Motor neuron (in vitro differentiated cells): ENCODE results near the gene RAP2A. TPM values are rescaled to one million over a fixed set of nuclear protein-coding genes. Genes with fewer than 3 reads are reported as not detected.

Experiments used
- ATAC-seq, 8 experiments: fragments of 200-7000 bp; cut with Tn5 transposase; replicated peaks in 6 of 8; 2 replicates each; pipeline ENCODE4 v1.8.0; 2021; ENCODE audit warnings: mild to moderate bottlenecking in 8 of 8, moderate library complexity in 8 of 8
- H3K27ac ChIP-seq, 2 donors: fragments of 250-450 bp; sonication (Bioruptor Pico); 2 replicates each; pipeline ENCODE4 v1.9.0; 2021; ENCODE audit warnings: antibody characterized with exemption in 2 of 2, mild to moderate bottlenecking in 2 of 2, moderate library complexity in 1 of 2
- H3K4me1 ChIP-seq, 2 donors: fragments of 250-450 bp; sonication (Bioruptor Pico); replicated peaks in 1 of 2; 2 replicates each; pipeline ENCODE4 v1.6.1; 2021; ENCODE audit warnings: antibody characterized with exemption in 2 of 2, mild to moderate bottlenecking in 2 of 2, moderate library complexity in 1 of 2
- H3K4me3 ChIP-seq, 5 donors: fragments of 250-450 bp; sonication (Bioruptor Pico); 2 replicates each; pipeline ENCODE4 v1.9.0; 2021; ENCODE audit warnings: antibody characterized with exemption in 5 of 5, mild to moderate bottlenecking in 5 of 5, moderate library complexity in 4 of 5
- WGBS, 10 experiments: fragments of 450-650 bp; shearing (Covaris generic); methylation state at CpG; one replicate each; pipeline ENCODE4 v1.0.0; 2022; 5-methylcytosine and 5-hydroxymethylcytosine counted together
- in situ Hi-C, 9 experiments: fragments of 400-800 bp; cut with MboI; loops; one replicate each; pipeline ENCODE4 v1.15.0; 2021; ENCODE audit warnings: low sequenced_read_pairs in 9 of 9, low pct_unique_long_range_greater_than_20kb in 2 of 9; ENCODE audit not compliant: unreplicated experiment in 9 of 9
- total RNA-seq, 8 experiments: library from RNA; unstranded; fragments of 300-600 nt; gene quantifications; 2 replicates each; pipeline versions ENCODE4 v1.2.3 to v1.2.4, GENCODE V29; 2022

RAP2A gene
- total RNA-seq, 8 experiments from 2014 or later: 20.4 to 257 (median 31.1) TPM

DNA sequence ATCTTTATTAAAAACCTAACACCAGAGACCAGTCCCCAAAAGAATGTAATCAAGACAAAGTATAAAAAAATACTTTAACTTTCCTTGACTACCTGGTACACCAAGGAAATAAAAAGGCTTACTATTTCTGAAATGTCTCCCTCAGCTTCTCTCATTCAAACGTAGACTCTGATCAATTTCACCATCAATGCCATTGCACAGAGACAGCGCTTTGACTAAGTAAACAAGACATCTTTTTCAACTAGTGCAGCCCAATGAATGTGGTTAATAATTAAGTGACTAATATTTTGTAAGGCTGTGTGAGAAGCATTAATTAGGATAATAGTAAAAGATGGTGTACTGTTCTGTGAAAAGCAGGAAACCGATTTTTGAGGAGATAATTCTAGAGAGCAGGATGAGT, 7.3 kb upstream of the RAP2A start:
- H3K4me3 ChIP-seq: no peak overlapping the region
- no peak overlapping the region for H3K27ac ChIP-seq
- ATAC-seq: no peak
- in situ Hi-C loops: no loop called here
- peaks cover 0 to 13% of the 10 kb centered on the region in 2 donors for H3K4me1 ChIP-seq
- 70 to 100% (median 80%) methylated on average over 2 to 3 of the region's 3 CpGs; no CpG with 5 or more reads in 1 of the 10 experiments for WGBS, 10 experiments

GRCh38 chr13:97429681-97430081, 4.3 kb upstream of the RAP2A start:
- no peak for ATAC-seq
- in situ Hi-C loops: no loop called here
- no peak overlapping the region for H3K27ac ChIP-seq
- 4 to 80% (median 64%) methylated on average over 2 to 6 of the region's 6 CpGs for WGBS, 10 experiments
- H3K4me3 ChIP-seq: peak overlapping the region in 2 of 5 donors; percentile 5 to 71
- H3K4me1 ChIP-seq: peaks cover 0 to 9% of the 10 kb centered on the region in 2 donors

- ATAC-seq: no peak
- Histone ChIP-seq H3K4me3 (peak overlapping the region in 2 of 5 donors; percentile 5 to 71), H3K27ac (no peak overlapping the region), H3K4me1 (peaks cover 0 to 9% of the 10 kb centered on the region in 2 donors)
- in situ Hi-C loops: no loop called here
- WGBS, 10 experiments: 60 to 100% (median 75%) methylated on average over 1 to 4 of the region's 4 CpGs
Observed at GRCh38 chr13:97430296-97430695, 3.7 kb upstream of the RAP2A start.

DNA sequence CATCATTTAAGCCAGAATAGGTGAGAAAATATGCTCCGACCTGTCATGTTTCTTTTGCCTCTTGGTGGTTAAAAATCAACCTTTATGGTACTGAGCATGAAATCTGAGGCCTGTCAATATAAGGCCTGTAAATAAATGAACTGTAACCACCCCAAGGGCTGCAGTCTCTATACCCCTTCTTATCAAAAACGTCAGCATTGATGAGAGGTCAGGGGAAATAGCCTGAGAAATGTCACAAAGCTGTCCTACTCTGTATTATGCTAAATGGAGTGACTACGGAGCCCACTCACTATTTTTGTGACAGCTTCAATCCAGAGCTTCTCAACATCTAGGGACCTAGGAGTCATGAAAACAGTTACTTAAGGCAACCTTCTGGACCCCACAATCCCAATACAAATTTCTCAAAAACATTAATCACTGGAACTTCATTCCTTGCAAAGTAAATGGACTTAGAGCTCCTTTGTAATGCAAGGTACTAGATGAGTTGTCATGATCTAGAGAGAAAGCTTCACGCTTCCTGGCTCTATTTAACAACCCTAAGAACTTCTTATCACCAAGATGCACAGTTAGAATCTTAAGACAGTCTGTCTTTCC, 2.7 kb upstream of the RAP2A start:
- in situ Hi-C loops: no loop called here
- WGBS, 10 experiments: 0 to 100% (median 71%) methylated on average over 1 to 4 of the region's 4 CpGs; no CpG with 5 or more reads in 2 of the 10 experiments
- no peak overlapping the region for H3K27ac ChIP-seq
- peaks cover 0 to 16% of the 10 kb centered on the region in 2 donors for H3K4me1 ChIP-seq
- no peak for ATAC-seq
- H3K4me3 ChIP-seq: peak overlapping the region in 2 of 5 donors; percentile 54 to 71

- in situ Hi-C loops: no loop called here
- 2 to 98% (median 29%) methylated on average over 2 to 16 of the region's 19 CpGs for WGBS, 10 experiments
- H3K4me3 ChIP-seq: peak overlapping the region; percentile 54 to 95 (median 71)
- peak overlapping the region; percentile 22 to 95 for H3K27ac ChIP-seq
- H3K4me1 ChIP-seq: peaks cover 0 to 23% of the 10 kb centered on the region in 2 donors
- ATAC-seq: peak in 2 of 8 experiments; percentile 1
Observed at GRCh38 chr13:97432232-97432916, 1.6 kb upstream of the RAP2A start.

DNA sequence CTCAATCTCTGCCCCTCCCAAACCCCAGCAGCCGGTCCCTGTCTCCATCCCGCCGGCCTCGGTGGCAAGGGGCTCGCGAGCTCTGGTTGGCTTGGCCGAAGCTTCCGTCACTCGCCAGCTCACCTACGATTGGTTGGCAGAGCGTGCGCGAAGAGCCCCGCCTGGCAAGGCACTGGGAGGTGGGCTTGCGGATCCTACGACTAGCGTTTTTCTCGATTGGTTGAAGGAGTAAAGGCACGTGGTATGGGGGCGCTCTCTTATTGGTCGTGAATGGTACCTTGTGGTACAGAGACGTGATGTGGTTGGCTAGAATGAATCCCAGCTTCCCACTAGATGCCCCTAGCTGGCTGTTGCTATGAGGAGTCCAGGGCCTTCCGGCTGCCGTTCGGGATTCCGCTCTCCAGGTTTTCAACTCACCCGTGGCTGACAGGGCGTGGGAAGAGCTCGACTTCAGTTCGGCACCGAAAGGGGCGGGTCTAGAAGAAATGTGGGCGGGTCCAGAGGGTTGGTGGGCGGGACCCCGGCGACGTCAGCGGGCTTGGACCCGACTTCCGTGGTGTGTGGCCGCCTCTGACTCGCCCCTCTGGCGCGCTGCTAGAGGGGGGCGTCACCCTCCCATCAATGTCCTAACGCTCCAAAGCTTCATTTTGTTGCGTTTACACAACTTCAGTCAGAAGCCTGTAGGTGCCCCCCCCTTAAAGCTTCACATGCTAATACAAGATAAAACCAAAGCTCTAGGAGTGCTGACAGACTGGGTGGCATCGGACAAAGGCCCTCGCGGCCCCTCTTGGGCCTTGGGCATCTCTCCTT, 847 bp upstream of the RAP2A start:
- in situ Hi-C loops: no loop called here
- H3K27ac ChIP-seq: peak overlapping the region; percentile 95 to 99
- peak; percentile 77 to 85 (median 83) for ATAC-seq
- H3K4me1 ChIP-seq: peaks cover 0 to 29% of the 10 kb centered on the region in 2 donors
- WGBS, 10 experiments: 0 to 57% (median 7%) methylated on average over 2 to 18 of the region's 50 CpGs; no CpG with 5 or more reads in 6 of the 10 experiments
- peak overlapping the region; percentile 55 to 95 (median 81) for H3K4me3 ChIP-seq

GRCh38 chr13:97434397-97435201, 630 bp downstream of the RAP2A start:
- H3K4me1 ChIP-seq: peaks cover 0 to 29% of the 10 kb centered on the region in 2 donors
- in situ Hi-C loops: no loop called here
- peak overlapping the region; percentile 91 to 94 for H3K27ac ChIP-seq
- WGBS, 10 experiments: 0 to 13% (median 0%) methylated on average over 1 to 4 of the region's 60 CpGs; no CpG with 5 or more reads in 2 of the 10 experiments
- H3K4me3 ChIP-seq: peak overlapping the region; percentile 55 to 95 (median 81)
- peak in 7 of 8 experiments; percentile 0 to 34 (median 1) for ATAC-seq

DNA sequence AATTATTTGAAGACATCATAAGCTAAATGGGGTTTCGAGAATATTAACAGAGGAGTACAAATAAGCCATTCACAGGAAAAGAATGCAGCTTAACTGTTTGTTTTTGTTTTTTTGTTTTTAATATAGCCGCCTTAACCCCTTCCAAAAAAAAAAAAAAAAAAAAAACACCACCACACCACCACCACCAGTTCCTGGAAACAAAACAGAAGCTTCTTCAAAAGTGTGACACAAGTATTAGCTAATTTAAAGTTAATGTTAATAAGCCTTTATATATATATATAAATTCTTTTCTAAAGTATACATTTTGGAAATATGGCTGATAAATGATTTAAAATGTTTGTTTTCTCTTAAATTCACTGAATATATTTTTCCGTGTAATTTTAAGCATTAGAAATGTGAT, 1.4 kb downstream of the RAP2A start:
- Histone ChIP-seq H3K27ac (no peak overlapping the region), H3K4me1 (peaks cover 0 to 25% of the 10 kb centered on the region in 2 donors), H3K4me3 (peak overlapping the region; percentile 55 to 95 (median 81))
- WGBS, 10 experiments: 0 to 60% (median 5%) methylated on average over 1 to 3 of the region's 3 CpGs; no CpG with 5 or more reads in 1 of the 10 experiments
- in situ Hi-C loops: no loop called here
- no peak for ATAC-seq

GRCh38 chr13:97435794-97436193, 1.8 kb downstream of the RAP2A start:
- in situ Hi-C loops: no loop called here
- 0 to 34% (median 17%) methylated on average over 1 to 5 of the region's 5 CpGs; no CpG with 5 or more reads in 1 of the 10 experiments for WGBS, 10 experiments
- peaks cover 0 to 23% of the 10 kb centered on the region in 2 donors for H3K4me1 ChIP-seq
- ATAC-seq: no peak
- peak overlapping the region; percentile 55 to 95 (median 81) for H3K4me3 ChIP-seq
- no peak overlapping the region for H3K27ac ChIP-seq

GRCh38 chr13:97436845-97437244, 2.9 kb downstream of the RAP2A start:
- Histone ChIP-seq H3K4me3 (peak overlapping the region in 2 of 5 donors; percentile 55 to 88), H3K4me1 (peaks cover 0 to 26% of the 10 kb centered on the region in 2 donors), H3K27ac (no peak overlapping the region)
- WGBS, 10 experiments: 17 to 100% (median 92%) methylated on average over 1 to 2 of the region's 2 CpGs; no CpG with 5 or more reads in 2 of the 10 experiments
- in situ Hi-C loops: no loop called here
- no peak for ATAC-seq

GRCh38 chr13:97437729-97438128, 3.8 kb downstream of the RAP2A start:
- no peak overlapping the region for H3K27ac ChIP-seq
- H3K4me3 ChIP-seq: no peak overlapping the region
- peaks cover 0 to 28% of the 10 kb centered on the region in 2 donors for H3K4me1 ChIP-seq
- in situ Hi-C loops: no loop called here
- WGBS, 10 experiments: 33 to 100% (median 85%) methylated on average over 1 to 2 of the region's 2 CpGs
- no peak for ATAC-seq

- WGBS, 10 experiments: 0 to 100% (median 91%) methylated on average over 1 to 3 of the region's 3 CpGs
- in situ Hi-C loops: no loop called here
- ATAC-seq: no peak
- peaks cover 0 to 28% of the 10 kb centered on the region in 2 donors for H3K4me1 ChIP-seq
- H3K27ac ChIP-seq: no peak overlapping the region
- H3K4me3 ChIP-seq: no peak overlapping the region
Observed at GRCh38 chr13:97438856-97439595, 5.1 kb downstream of the RAP2A start.
